Activated naive CD4-positive, alpha-beta T cell treated with anti-CD3 and anti-CD28 coated beads for 36 hours (primary cell): ENCODE data around the gene SIGLEC15. TPM values are rescaled to one million over a fixed set of nuclear protein-coding genes. Genes with fewer than 3 reads are reported as not detected.

Experiments
- total RNA-seq, 2 experiments: library from RNA; stranded (reverse); gene quantifications; one replicate each; pipeline ENCODE4 v1.2.3, GENCODE V29; 2021

SIGLEC15 gene
- total RNA-seq, 2 experiments from 2014 or later = not detected

Other genes with a start within 250 kb of the SIGLEC15 start
- not detected for gene SLC14A2, start 210.2 kb upstream of the SIGLEC15 start, total RNA-seq
- under 1 TPM; 0.26 to 0.74 TPM for gene SLC14A1, start 101.5 kb upstream of the SIGLEC15 start, total RNA-seq
- gene EPG5, start 141.7 kb downstream of the SIGLEC15 start, total RNA-seq = 10 to 100 TPM; 18.3 to 21.2 TPM
- gene PSTPIP2, start 246.6 kb downstream of the SIGLEC15 start, total RNA-seq = 10 to 100 TPM; 14.3 TPM